DMS53 (cell line): Measurements from ENCODE around the gene EIF4G3.
A peak's percentile ranks its signal among the peaks of the same experiment; 100 is the strongest.

Experiments
- DNase-seq: peaks from one replicate; lab custom pipeline; 2025; lab: John Stamatoyannopoulos, UW

EIF4G3 gene

GRCh38 chr1:20993716-20994575 lies 182.8 kb downstream of the EIF4G3 start:
- DNase-seq = no peak

- DNase-seq = no peak
Observed at GRCh38 chr1:20992322-20993056, 184.2 kb downstream of the EIF4G3 start.

- DNase-seq = no peak
Observed at GRCh38 chr1:20988943-20989342, 187.8 kb downstream of the EIF4G3 start.

- DNase-seq = no peak
Observed at GRCh38 chr1:20987831-20988825, 188.6 kb downstream of the EIF4G3 start.

- peak; percentile 65 for DNase-seq
Observed at GRCh38 chr1:20983297-20983889, 193.3 kb downstream of the EIF4G3 start.

GRCh38 chr1:20982316-20982715 lies 194.4 kb downstream of the EIF4G3 start:
- no peak for DNase-seq

GRCh38 chr1:20981915-20982314 lies 194.8 kb downstream of the EIF4G3 start:
- peak; percentile 52 for DNase-seq

GRCh38 chr1:20980051-20980450 lies 196.6 kb downstream of the EIF4G3 start:
- DNase-seq = no peak

- DNase-seq = no peak
Observed at GRCh38 chr1:20978413-20978812, 198.3 kb downstream of the EIF4G3 start.

- no peak for DNase-seq
Observed at GRCh38 chr1:20975668-20976067, 201.0 kb downstream of the EIF4G3 start.

GRCh38 chr1:20974951-20975350 lies 201.7 kb downstream of the EIF4G3 start:
- no peak for DNase-seq

GRCh38 chr1:20974069-20974468 lies 202.6 kb downstream of the EIF4G3 start:
- DNase-seq = no peak

- no peak for DNase-seq
Observed at GRCh38 chr1:20972855-20973254, 203.8 kb downstream of the EIF4G3 start.

- DNase-seq = peak; percentile 84
Observed at GRCh38 chr1:20964540-20965484, 211.9 kb downstream of the EIF4G3 start.

GRCh38 chr1:20962576-20963258 lies 214.0 kb downstream of the EIF4G3 start:
- DNase-seq = no peak

GRCh38 chr1:20958430-20958829 lies 218.3 kb downstream of the EIF4G3 start:
- DNase-seq = no peak

GRCh38 chr1:20956272-20956671 lies 220.4 kb downstream of the EIF4G3 start:
- no peak for DNase-seq

- DNase-seq = no peak
Observed at GRCh38 chr1:20950679-20951078, 226.0 kb downstream of the EIF4G3 start.

GRCh38 chr1:20949871-20950590 lies 226.7 kb downstream of the EIF4G3 start:
- DNase-seq = no peak
